Cardiac muscle cell (in vitro differentiated cells and primary cell): ENCODE measurements around the gene MGAT4B. TPM values are rescaled to one million over a fixed set of nuclear protein-coding genes. Genes with fewer than 3 reads are reported as not detected.

ENCODE experiments used
- DNase-seq, 2 donors: peaks; one replicate each; pipeline versions ENCODE4 v3.0.0 to v3.0.0-alpha.2; 2010 to 2017; ENCODE audit warnings: low read depth in 1 of 2, low spot score in 1 of 2
- H3K27ac ChIP-seq: fragments of 200-600 bp; sonication (generic); 2 replicates; pipeline ENCODE4 v1.5.1; 2016
- H3K27me3 ChIP-seq: fragments of 200-600 bp; sonication (generic); 2 replicates; pipeline ENCODE4 v1.6.0; 2016; ENCODE audit warnings: control low read depth
- H3K36me3 ChIP-seq: fragments of 200-600 bp; sonication (generic); 2 replicates; pipeline ENCODE4 v1.5.1; 2016; ENCODE audit warnings: control low read depth
- H3K4me1 ChIP-seq: fragments of 200-600 bp; sonication (generic); 2 replicates; pipeline ENCODE4 v1.8.1; 2017; ENCODE audit warnings: low read depth, mild to moderate bottlenecking, mixed run types
- H3K4me3 ChIP-seq: fragments of 200-600 bp; sonication (generic); 2 replicates; pipeline ENCODE4 v1.5.1; 2016; ENCODE audit warnings: mild to moderate bottlenecking
- H3K9me3 ChIP-seq: fragments of 200-600 bp; sonication (generic); 2 replicates; pipeline ENCODE4 v1.5.1; 2017; ENCODE audit warnings: low read depth, mild to moderate bottlenecking, control low read depth
- polyA plus RNA-seq: library from polyadenylated mRNA; unstranded; fragments of >200 nt; fragmentation: Nextera tagmentation; extraction: Ambion mirVana; gene quantifications from 2 replicates; pipeline ENCODE4 v1.2.1, GENCODE V29; 2016
- total RNA-seq: library from RNA; depleted of rRNA; stranded (reverse); fragments of >200 nt; gene quantifications from 2 replicates; pipeline ENCODE4 v1.2.3, GENCODE V29; 2016
- TF ChIP-seq, protein P1 (sequence below): IDR thresholded peaks from 2 replicates; pipeline ENCODE4 v1.5.1; 2012; ENCODE audit warnings: low read depth, mild to moderate bottlenecking, low read length

Gene MGAT4B
- total and polyA plus RNA-seq, 2 experiments from 2014 or later, result 184 to 192 TPM

DNA sequence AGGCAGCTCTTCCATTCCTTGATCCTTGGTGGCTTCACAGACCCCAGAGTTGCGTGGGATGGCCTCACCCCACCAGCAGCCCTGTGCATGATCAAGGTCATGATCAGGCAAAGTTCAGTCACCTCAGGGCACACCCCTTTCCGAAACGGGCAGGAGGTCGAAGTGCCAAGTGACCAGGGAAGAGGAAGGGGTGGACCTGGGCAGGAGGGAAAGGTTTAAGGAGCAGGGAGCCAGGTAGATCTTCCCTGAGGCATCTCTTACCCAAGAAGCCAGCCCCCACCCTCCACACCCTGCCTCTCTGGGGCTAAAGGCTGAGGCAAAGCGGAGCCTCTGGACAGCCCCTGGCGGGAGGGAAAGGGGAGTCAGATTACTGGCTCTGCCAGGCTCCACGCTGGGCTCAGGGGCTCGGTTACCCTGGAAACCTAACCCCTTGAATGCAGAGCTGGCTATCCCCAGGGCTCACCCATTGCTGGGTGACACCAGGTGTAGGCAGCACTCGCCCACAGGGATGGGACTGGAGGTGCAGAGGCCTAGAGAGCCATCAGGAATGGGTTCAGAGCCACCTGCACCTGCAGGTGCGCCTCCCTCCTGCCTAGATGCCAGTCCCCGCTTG is 3.6 kb downstream of the MGAT4B start:
- TF ChIP-seq, protein P1, sequence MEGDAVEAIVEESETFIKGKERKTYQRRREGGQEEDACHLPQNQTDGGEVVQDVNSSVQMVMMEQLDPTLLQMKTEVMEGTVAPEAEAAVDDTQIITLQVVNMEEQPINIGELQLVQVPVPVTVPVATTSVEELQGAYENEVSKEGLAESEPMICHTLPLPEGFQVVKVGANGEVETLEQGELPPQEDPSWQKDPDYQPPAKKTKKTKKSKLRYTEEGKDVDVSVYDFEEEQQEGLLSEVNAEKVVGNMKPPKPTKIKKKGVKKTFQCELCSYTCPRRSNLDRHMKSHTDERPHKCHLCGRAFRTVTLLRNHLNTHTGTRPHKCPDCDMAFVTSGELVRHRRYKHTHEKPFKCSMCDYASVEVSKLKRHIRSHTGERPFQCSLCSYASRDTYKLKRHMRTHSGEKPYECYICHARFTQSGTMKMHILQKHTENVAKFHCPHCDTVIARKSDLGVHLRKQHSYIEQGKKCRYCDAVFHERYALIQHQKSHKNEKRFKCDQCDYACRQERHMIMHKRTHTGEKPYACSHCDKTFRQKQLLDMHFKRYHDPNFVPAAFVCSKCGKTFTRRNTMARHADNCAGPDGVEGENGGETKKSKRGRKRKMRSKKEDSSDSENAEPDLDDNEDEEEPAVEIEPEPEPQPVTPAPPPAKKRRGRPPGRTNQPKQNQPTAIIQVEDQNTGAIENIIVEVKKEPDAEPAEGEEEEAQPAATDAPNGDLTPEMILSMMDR, result no peak
- Histone ChIP-seq H3K4me1 (peaks cover 22% of the 10 kb centered on the region), H3K9me3 (no peaks in the 10 kb centered on the region), H3K4me3 (no peak overlapping the region), H3K27ac (no peak overlapping the region), H3K27me3 (no peaks in the 10 kb centered on the region), H3K36me3 (peaks cover 7% of the 10 kb centered on the region)
- no peak for DNase-seq

DNA sequence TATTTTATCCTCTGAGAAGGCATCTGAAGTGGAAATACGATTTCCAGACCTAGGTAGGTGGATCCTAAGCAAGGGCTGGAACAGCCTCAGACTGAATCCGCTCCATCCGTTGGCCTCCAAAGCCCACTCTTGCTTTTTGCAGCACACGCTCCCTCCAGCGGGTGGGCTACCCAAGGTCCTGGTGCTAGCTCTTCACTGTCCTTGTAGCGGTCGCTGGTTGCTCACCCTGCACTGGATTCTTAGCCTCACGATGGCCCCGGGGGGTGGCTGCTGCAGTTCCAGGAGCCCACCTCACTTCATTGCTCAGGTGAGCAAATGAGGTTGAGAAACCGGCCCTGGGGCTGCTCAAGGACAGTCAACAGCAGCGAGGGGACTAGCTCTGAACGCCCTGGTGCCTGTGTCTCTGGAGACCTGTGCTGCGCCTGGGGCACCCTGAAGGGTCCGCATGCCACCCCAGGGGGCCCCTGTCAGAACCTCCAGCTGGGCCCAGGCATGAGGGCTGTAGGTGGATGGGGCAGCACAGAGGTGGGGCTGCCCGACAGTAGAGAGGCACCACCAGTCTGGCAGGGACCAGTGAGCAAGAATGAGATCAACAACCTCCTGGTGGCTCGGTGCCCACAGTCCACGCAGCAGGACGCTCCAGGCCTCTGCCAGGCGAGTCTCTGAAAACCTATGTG is 4.3 kb downstream of the MGAT4B start:
- DNase-seq, result no peak
- H3K27me3 ChIP-seq, result no peaks in the 10 kb centered on the region
- TF ChIP-seq, protein P1, result no peak
- H3K4me3 ChIP-seq, result no peak overlapping the region
- H3K4me1 ChIP-seq, result peaks cover 22% of the 10 kb centered on the region
- H3K9me3 ChIP-seq, result no peaks in the 10 kb centered on the region
- no peak overlapping the region for H3K27ac ChIP-seq
- H3K36me3 ChIP-seq, result peaks cover 7% of the 10 kb centered on the region

DNA sequence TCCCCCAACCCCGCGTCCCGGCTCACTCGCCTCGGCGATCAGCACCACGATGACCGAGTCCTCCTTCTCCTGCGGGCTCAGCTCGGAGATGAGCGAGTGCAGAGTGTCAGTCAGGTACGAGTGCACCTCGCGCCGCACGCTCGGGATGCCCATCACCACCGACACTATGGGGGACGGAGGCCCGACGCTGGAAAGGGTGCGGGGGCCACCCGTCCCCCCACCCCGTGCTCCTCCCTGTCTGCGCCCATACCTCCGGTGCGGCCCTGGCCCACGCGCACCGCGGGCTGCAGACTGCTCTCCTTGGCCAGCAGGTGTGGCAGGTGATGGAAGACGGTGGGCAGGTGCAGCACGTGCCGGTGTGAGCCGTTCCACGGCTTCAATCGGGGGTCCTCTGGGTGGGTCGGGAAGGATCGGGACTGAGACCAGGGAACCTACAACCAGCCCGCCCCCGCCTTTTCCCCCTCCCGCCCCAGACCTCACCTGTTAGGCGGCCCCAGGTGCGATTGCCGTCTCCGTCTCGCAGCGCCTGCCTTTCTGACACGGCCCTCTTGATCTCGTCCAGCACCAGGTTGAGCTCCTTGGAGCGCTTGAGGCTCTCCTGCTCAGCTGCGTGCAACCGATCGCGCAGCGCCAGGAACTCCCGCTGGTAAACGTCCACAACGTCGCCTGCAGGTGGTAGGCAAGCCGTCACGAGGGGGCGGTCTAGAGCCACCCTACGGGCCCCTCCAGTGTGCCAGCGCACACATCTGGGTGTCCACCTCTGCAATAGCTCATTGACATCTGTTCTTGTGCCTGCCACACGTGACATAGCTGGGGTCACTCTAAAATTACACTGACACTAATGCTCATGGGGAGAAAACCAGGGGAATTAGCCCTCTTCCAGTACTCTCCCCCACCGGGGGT is 5.1 kb downstream of the MGAT4B start:
- H3K4me3 ChIP-seq, result no peak overlapping the region
- H3K36me3 ChIP-seq, result peaks cover 7% of the 10 kb centered on the region
- peak; percentile 68 to 81 for DNase-seq
- H3K4me1 ChIP-seq, result peaks cover 22% of the 10 kb centered on the region
- no peaks in the 10 kb centered on the region for H3K27me3 ChIP-seq
- TF ChIP-seq, protein P1, result peak; percentile 63
- no peaks in the 10 kb centered on the region for H3K9me3 ChIP-seq
- no peak overlapping the region for H3K27ac ChIP-seq

DNA sequence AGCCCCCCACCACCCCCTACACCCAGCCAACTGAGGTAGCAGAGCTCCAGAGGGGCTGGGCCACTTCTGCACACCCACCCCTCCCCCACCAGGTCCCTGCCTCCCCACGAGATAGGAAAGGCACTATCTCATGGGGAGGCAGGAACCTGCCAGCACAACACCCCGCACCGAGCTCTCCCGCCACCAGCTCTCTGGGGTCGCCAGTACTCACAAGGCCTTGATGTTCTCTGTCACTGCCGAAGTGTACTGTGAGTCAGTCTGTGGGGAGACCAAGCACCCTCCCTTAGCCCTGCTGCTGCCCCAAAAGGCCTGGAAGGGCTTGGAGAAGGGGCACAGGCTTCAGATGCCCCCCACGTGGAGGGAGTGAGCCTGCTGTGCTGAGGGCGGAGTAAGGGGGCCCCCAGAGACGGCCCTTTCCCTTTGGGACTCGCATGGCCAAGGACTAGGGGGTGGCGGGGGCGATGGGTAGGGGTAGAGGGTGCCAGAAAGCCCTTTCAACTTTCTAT is 5.9 kb downstream of the MGAT4B start:
- Histone ChIP-seq H3K27me3 (no peaks in the 10 kb centered on the region), H3K9me3 (no peaks in the 10 kb centered on the region), H3K36me3 (peaks cover 7% of the 10 kb centered on the region), H3K4me3 (no peak overlapping the region), H3K4me1 (peaks cover 22% of the 10 kb centered on the region), H3K27ac (no peak overlapping the region)
- no peak for DNase-seq
- TF ChIP-seq, protein P1, result no peak

DNA sequence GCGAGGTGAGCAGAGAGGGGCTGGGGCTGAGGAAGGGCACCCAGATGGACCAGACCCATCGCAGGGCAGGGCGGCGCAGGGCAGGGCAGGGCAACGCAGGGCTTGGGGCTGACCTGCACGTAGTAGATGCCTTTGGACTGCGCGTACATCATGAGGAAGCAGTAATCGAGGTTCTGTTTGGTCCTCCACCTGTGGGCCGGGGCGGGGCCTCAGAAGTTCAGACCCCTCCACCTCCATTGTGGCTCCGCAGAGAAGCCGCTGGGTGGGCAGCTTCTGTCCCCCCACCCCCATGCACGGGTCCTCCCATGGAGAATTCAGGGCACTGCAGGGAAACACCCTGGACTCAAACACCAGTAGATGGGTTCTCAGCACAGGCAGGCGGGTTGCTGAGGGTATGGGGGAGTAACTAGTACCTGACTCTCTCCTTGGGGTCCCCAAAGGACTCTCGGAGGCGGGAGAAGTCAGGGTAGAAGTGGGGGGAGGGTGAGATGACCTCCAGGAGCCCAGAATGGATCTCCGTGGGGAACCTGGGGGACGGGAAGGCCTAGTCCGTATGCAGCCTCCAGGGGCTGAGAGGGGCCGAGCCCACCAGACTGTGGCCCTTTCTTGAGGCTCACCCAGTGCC is 6.5 kb downstream of the MGAT4B start:
- H3K36me3 ChIP-seq, result peaks cover 7% of the 10 kb centered on the region
- H3K9me3 ChIP-seq, result no peaks in the 10 kb centered on the region
- H3K27me3 ChIP-seq, result no peaks in the 10 kb centered on the region
- peaks cover 22% of the 10 kb centered on the region for H3K4me1 ChIP-seq
- no peak for DNase-seq
- no peak overlapping the region for H3K27ac ChIP-seq
- H3K4me3 ChIP-seq, result no peak overlapping the region
- TF ChIP-seq, protein P1, result no peak
